Hematopoietic multipotent progenitor cell treated with erythropoietin and hydrocortisone succinate and interleukin-3 and kit ligand, for 8 days (in vitro differentiated cells): Measurements from ENCODE around the gene ARHGEF28.

Source experiments
- DNase-seq: peaks from one replicate; pipeline ENCODE4 v3.0.0-alpha.2; 2015

ARHGEF28 gene

GRCh38 chr5:73822278-73822988, 196.4 kb downstream of the ARHGEF28 start:
- DNase-seq = no peak

GRCh38 chr5:73822989-73823339, 197.0 kb downstream of the ARHGEF28 start:
- no peak for DNase-seq

DNA sequence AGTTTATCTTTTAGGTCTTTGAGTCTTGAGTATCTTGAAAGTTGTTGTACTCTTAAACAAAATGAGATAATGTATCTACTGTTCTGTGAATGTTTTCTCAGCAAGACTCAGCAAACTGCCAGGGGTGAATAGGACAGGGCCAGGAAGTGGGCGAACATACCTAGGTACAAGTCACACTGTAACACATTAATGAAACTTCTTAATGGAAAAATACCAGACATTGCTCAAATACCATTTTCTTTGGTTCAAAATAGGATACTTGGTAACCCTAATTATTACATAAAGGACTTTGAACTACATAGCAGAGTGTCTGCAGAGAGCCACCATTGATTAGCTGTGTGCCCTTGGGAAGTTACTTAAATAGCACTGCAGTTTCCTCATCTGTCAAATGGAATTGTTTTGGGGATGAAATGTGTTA, 197.5 kb downstream of the ARHGEF28 start:
- DNase-seq = no peak

DNA sequence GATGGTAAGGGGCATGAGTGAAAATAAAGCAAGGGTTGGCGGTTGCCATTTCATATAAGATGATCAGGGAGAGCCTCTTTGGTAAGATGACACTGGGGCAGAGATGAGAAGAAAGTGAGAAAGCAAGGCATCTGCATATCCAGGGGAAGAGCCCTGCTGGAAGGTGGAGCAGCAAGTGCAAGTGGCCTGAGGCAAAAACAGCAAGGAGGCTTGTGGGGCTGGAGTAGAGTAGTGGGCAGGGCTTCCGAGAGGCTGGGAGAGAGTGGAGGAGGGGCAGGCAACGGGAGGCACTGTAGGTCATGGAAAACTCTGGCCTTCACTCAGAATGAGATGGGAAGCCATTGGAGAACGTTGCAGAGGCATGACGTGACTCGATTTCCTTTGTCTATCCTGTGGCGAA, 199.2 kb downstream of the ARHGEF28 start:
- DNase-seq = no peak

- DNase-seq = no peak
Observed at GRCh38 chr5:73825736-73826135, 199.7 kb downstream of the ARHGEF28 start.

- no peak for DNase-seq
Observed at GRCh38 chr5:73826301-73827105, 200.5 kb downstream of the ARHGEF28 start.

GRCh38 chr5:73827106-73827450, 201.1 kb downstream of the ARHGEF28 start:
- no peak for DNase-seq

- DNase-seq = no peak
Observed at GRCh38 chr5:73828465-73828864, 202.5 kb downstream of the ARHGEF28 start.

DNA sequence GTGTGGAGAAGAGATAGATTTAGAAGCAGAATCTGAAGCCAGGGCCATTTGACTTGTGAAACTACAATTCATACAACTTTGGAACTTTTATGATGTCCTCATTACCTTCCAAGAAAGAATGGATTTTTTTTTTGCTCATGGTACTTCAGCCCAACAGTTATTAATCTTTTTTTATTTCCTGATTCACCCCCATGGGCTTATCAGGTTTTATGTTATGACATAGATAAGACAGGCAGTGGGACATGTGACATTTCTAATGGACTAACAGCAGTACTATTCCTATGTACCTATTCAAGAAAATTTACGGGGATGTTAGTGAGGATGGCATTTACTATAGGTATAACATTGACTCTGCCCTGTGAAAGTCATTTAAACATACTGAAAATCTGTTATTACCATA, 204.7 kb downstream of the ARHGEF28 start:
- no peak for DNase-seq

DNA sequence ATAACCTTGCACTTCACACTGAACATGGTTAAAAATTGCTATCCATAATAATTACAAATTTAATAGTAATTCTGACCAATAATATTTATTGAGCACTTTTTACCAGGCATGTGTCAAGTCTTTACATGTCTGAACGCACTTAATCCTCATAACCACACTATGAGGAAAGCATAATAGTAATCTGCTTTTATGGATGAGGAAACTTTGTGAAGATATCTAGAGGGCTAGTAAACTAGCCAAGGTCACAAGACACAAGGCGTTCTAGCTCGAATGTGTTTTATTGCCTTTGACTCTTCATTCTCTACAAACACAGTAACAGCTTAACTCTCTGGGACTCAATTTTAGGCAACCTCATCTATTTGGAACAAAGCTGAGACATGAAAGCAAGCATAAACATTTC, 205.1 kb downstream of the ARHGEF28 start:
- no peak for DNase-seq

DNA sequence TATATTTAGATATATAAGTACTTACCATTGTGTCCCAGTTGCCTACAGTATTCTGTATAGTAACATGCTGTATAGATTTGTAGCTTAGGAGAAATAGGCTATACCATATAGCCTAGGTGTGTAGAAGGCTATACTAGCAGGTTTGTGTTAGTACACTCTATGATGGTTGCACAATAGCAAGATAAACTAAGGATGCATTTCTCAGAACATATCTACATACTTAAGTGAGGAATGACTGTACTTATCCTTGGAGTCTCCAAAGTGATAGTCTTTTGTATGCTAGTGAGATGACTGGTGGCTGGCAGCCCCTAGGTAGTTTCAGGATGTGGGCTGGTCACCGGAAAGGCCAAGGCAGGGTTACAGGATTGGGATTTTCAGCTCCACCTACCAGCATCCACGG, 208.7 kb downstream of the ARHGEF28 start:
- no peak for DNase-seq

GRCh38 chr5:73835726-73836125, 209.7 kb downstream of the ARHGEF28 start:
- no peak for DNase-seq

DNA sequence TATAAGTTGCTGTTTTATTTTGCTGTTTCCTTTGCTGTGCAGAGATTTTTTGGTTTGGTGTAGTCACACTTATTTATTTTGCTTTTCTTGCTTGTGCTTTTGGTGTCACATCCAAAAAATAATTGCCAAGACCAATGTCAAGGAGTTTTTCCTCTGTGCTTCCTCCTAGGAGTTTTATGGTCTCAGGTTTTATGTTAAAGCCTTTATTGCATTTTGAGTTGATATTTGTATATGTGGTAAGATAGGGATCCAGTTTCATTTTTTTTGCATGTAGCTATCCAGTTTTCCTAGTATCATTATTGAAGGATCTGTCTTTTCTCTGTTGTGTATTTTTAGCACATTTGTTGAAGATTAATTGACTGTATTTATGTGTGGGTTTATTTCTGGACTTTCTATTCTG, 210.6 kb downstream of the ARHGEF28 start:
- DNase-seq = no peak

- DNase-seq = no peak
Observed at GRCh38 chr5:73838901-73839300, 212.9 kb downstream of the ARHGEF28 start.

- no peak for DNase-seq
Observed at GRCh38 chr5:73841641-73842040, 215.6 kb downstream of the ARHGEF28 start.

GRCh38 chr5:73844165-73844564, 218.2 kb downstream of the ARHGEF28 start:
- DNase-seq = no peak

DNA sequence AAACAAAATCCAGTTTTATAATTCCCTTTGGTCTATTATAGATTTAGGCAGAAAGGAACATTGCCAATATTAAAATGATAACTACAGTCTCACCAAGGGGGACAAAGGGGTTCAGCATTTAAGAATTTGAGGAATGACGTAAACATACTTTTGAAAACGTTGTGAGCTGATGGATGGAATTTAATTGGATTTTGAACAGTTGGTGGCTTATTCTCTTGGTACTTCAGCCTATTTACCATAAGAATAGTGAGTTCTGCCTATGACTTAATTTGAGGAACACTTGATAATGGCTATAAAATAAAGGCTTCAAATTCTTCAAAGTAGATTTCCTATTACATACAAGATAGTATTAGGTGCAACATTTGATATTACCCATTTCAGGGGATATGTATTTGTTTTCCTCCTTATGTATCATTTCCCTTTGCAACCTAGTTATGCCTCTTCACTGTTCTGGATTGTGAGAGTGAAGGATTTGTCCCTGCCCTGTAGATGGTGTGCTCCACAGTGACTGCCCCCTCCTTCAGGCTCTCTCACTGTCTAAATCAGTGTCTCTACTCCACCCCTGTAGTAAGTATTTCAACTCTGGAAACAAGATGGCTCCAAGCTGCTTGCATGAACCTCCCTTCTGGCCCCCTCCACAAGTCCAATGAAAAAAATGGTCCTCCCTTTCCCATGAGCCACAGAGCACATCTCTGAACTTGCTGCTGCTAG, 225.6 kb downstream of the ARHGEF28 start:
- no peak for DNase-seq

DNA sequence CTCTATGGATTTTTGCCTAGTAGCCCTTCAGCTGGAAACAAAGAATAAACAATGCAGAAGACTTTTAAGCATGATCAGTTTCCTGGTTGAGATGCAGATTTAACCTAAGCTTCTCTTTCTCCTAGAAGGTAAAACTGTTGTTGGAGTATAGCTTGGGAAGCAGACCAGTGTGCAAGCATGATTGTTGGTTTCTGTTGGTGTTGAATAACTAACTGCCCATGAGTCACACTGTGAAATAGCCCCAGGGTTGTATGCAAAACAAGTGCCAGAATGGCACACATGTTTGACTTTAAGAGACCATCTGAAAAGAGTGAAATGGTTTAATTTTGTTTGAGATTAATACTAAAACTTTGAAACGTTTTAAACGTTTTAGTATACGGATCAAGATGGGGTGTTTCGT, 227.1 kb downstream of the ARHGEF28 start:
- no peak for DNase-seq

GRCh38 chr5:73856997-73857396, 231.0 kb downstream of the ARHGEF28 start:
- no peak for DNase-seq

GRCh38 chr5:73857446-73857845, 231.4 kb downstream of the ARHGEF28 start:
- no peak for DNase-seq

GRCh38 chr5:73858054-73858453, 232.1 kb downstream of the ARHGEF28 start:
- no peak for DNase-seq

DNA sequence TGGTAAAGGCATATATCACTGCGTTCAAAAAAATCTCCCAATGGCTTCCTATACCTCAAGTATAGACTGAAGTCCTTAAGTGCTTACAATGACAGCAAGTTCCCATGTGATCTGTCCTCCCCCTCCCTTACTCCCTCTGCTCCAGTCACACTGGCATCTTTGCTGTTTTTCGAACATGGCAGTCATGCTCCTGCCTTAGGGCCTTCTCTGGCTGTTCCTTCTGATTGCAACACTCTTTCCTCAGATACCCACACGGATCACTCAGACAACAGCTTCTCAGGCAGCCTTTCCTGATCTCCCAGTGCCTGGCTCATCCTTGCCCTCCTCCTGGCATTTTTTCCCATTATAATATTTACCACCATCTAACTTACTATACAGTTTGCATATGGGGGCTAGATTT, 232.8 kb downstream of the ARHGEF28 start:
- DNase-seq = no peak

DNA sequence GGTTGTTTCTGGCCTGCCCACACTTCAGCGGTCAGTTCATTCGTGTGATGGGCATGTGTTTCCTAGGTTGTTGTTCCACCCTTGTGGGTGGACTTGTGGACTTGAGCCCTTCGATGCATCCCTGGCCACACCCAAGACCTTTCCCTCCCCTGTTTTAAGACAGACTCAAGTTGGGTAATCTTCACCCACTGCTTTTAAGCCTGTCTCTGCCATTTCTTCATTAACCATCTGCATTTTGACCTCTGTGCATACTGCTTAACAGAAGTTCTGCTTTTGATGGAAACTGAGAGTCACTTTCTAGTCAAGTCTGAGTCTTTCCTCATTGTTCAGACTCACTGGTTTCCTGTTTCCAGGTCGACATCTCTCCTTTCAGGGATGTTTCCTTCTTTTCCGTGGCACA, 233.7 kb downstream of the ARHGEF28 start:
- no peak for DNase-seq
